Breast epithelium (tissue), 4 donors: ENCODE data around the gene TRMT1. TPM values are rescaled to one million over a fixed set of nuclear protein-coding genes. Genes with fewer than 3 reads are reported as not detected.
A peak's percentile ranks its signal among the peaks of the same experiment; 100 is the strongest.

ENCODE experiments used
- DNase-seq, 2 donors: peaks; one replicate each; pipeline ENCODE4 v3.0.0-alpha.2; 2019; ENCODE audit warnings: low spot score in 2 of 2
- H3K27ac ChIP-seq, 2 donors: fragments of 200-600 bp; sonication (generic) in 1 of 2; one replicate each; pipeline ENCODE4 v1.5.1; 2016 to 2019; ENCODE audit warnings: mild to moderate bottlenecking in 1 of 2
- H3K27me3 ChIP-seq, 2 donors: fragments of 200-600 bp; sonication (generic) in 1 of 2; one replicate each; pipeline versions ENCODE4 v1.5.1 to v1.6.0; 2017 to 2019; ENCODE audit warnings: control low read depth in 1 of 2, mild to moderate bottlenecking in 1 of 2
- H3K36me3 ChIP-seq: fragments of 200-600 bp; one replicate; pipeline ENCODE4 v1.5.1; 2019
- H3K4me1 ChIP-seq, 2 donors: fragments of 200-600 bp; sonication (generic); one replicate each; pipeline ENCODE4 v1.5.1; 2016 to 2019; ENCODE audit warnings: control low read depth in 1 of 2
- H3K4me3 ChIP-seq, 3 donors: fragments of 200-600 bp; sonication (generic); 1 replicate in 2 of 3; 2 replicates in 1 of 3; pipeline ENCODE4 v1.5.1; 2016 to 2019; ENCODE audit warnings: mild to moderate bottlenecking in 3 of 3, moderate library complexity in 2 of 3
- H3K9me3 ChIP-seq, 2 donors: fragments of 200-600 bp; sonication (generic) in 1 of 2; one replicate each; pipeline ENCODE4 v1.5.1; 2016 to 2019; ENCODE audit warnings: control low read depth in 1 of 2
- CTCF ChIP-seq, 3 donors: fragments of 450-650 bp; IDR thresholded peaks; one replicate each; pipeline ENCODE4 v1.5.1; 2016 to 2017; ENCODE audit warnings: antibody characterized with exemption in 3 of 3, mild to moderate bottlenecking in 3 of 3, moderate library complexity in 3 of 3
- POLR2A ChIP-seq: fragments of 450-650 bp; IDR thresholded peaks from one replicate; pipeline ENCODE4 v1.6.1; 2016; ENCODE audit warnings: antibody characterized with exemption, mild to moderate bottlenecking, moderate library complexity
- POLR2AphosphoS5 ChIP-seq, 3 donors: sonication (generic); formaldehyde crosslinking; IDR thresholded peaks; one replicate each; pipeline ENCODE4 v1.6.1; 2017; ENCODE audit warnings: antibody characterized with exemption in 3 of 3
- intact Hi-C: fragments of 100-400 bp; cut with DNase I; formaldehyde crosslinking; loops from one replicate; pipeline ENCODE4 v1.15.1; 2023; ENCODE audit warnings: low total_unique reads
- total RNA-seq, 3 donors: library from RNA; depleted of rRNA; stranded (reverse); fragments of >200 nt; gene quantifications; one replicate each; pipeline ENCODE4 v1.1.0, GENCODE V29; 2016

TRMT1 gene
- total RNA-seq, 3 donors from 2014 or later: 29.7 to 37.4 (median 31.7) TPM

GRCh38 chr19:13146763-13147563 is 30.4 kb upstream of the TRMT1 start:
- Histone ChIP-seq H3K9me3 (no peaks in the 10 kb centered on the region), H3K4me1 (peaks cover 0 to 5% of the 10 kb centered on the region in 2 donors), H3K27ac (no peak overlapping the region), H3K4me3 (no peak overlapping the region), H3K27me3 (no peaks in the 10 kb centered on the region), H3K36me3 (no peaks in the 10 kb centered on the region)
- DNase-seq: no peak
- intact Hi-C loops: loop anchor here (1.0 kb wide), 1 partner anchor 11 kb away; no protein-coding TSS in a partner anchor
- TF ChIP-seq CTCF (IDR thresholded peaks at IDR 0.05): no peak
- no peak for TF ChIP-seq POLR2AphosphoS5 (IDR thresholded peaks at IDR 0.05)
- no peak for TF ChIP-seq POLR2A

GRCh38 chr19:13139633-13140311 is 23.2 kb upstream of the TRMT1 start:
- intact Hi-C loops: no loop called here
- H3K9me3 ChIP-seq: no peaks in the 10 kb centered on the region
- H3K27me3 ChIP-seq: no peaks in the 10 kb centered on the region

GRCh38 chr19:13138916-13139198 is 22.3 kb upstream of the TRMT1 start:
- H3K9me3 ChIP-seq: no peaks in the 10 kb centered on the region
- TF ChIP-seq POLR2AphosphoS5 (IDR thresholded peaks at IDR 0.05): no peak
- no peak for TF ChIP-seq POLR2A
- no peak for TF ChIP-seq CTCF (IDR thresholded peaks at IDR 0.05)
- no peaks in the 10 kb centered on the region for H3K4me1 ChIP-seq
- H3K36me3 ChIP-seq: peaks cover 5% of the 10 kb centered on the region
- H3K27ac ChIP-seq: no peak overlapping the region
- DNase-seq: no peak
- no peaks in the 10 kb centered on the region for H3K27me3 ChIP-seq
- H3K4me3 ChIP-seq: no peak overlapping the region
- intact Hi-C loops: no loop called here

More at GRCh38 chr19:13139633-13140311, 23.2 kb upstream of the TRMT1 start:
- DNase-seq: no peak
- TF ChIP-seq POLR2A: no peak
- no peak for TF ChIP-seq CTCF (IDR thresholded peaks at IDR 0.05)
- no peak for TF ChIP-seq POLR2AphosphoS5 (IDR thresholded peaks at IDR 0.05)
- no peak overlapping the region for H3K4me3 ChIP-seq
- no peaks in the 10 kb centered on the region for H3K4me1 ChIP-seq
- peaks cover 5% of the 10 kb centered on the region for H3K36me3 ChIP-seq
- peak overlapping the region in 1 of 2 donors; percentile 38 for H3K27ac ChIP-seq

GRCh38 chr19:13138171-13138915 is 21.8 kb upstream of the TRMT1 start:
- intact Hi-C loops: no loop called here
- H3K4me3 ChIP-seq: no peak overlapping the region
- TF ChIP-seq CTCF (IDR thresholded peaks at IDR 0.05): no peak
- TF ChIP-seq POLR2A: no peak
- no peak for TF ChIP-seq POLR2AphosphoS5 (IDR thresholded peaks at IDR 0.05)
- no peaks in the 10 kb centered on the region for H3K9me3 ChIP-seq
- peaks cover 5% of the 10 kb centered on the region for H3K36me3 ChIP-seq
- no peaks in the 10 kb centered on the region for H3K4me1 ChIP-seq
- no peaks in the 10 kb centered on the region for H3K27me3 ChIP-seq
- no peak for DNase-seq
- no peak overlapping the region for H3K27ac ChIP-seq
